Amygdala (tissue), 56 donors: Measurements from ENCODE around the gene EP400.

Experiments used
- DNase-seq, 56 donors: peaks; one replicate each; lab custom pipeline; 2025; lab: John Stamatoyannopoulos, UW

EP400 gene

DNA sequence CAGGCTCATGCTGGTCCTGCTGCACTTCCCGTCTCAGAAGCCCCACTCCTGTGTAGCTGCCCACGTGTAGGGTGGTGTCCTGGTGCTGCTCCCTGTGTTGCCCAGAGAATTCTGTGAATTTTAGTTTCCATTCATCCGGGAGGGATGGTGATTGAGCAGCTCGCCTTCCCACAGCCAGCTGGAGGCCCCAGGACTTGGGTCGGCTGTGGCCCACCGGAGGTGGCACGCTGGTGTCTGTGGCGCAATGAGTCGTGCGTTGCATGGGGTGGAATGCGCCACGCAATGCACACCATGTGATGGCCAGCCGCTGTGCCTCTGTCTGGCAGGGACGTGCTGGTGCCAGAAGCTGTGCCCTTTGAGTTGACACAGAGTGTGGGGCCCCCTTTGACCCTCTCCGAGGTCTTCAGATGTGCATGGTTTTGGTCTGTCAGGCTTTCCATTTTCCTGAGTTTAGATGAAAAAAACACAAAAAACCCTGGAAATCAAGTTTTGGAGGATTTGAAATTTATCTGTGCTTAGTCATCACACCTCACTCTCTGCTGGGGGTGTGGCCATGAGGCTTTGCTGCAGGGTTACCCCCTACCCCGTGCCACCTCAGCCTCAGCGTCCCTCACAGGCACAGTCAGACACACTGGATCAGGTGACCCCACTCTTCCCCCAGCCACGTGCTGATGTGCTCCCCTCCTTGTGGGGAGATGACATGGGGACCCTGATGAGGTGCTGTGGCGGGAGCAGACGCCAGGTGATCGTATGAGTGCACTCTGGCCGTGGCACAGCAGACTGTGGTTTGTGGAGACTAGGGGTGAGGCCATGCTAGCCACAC is 64.6 kb downstream of the EP400 start:
- no peak for DNase-seq

DNA sequence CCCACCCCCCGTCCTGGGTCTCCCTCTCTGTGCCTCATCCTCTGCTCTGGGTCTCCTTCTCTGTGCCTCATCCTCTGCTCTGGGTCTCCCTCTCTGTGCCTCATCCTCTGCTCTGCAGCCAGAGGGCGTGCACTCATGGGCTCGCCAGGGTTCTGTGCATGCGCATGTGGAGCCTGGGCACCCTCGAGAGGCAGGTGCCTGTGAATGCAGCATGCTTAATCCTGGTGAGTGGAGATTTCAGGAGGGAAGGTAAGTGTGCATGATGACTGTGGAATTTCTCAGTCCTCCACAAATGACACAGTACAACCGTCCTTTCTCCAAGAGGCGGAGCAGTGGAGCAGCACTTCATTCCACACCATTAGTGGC is 65.2 kb downstream of the EP400 start:
- no peak for DNase-seq

DNA sequence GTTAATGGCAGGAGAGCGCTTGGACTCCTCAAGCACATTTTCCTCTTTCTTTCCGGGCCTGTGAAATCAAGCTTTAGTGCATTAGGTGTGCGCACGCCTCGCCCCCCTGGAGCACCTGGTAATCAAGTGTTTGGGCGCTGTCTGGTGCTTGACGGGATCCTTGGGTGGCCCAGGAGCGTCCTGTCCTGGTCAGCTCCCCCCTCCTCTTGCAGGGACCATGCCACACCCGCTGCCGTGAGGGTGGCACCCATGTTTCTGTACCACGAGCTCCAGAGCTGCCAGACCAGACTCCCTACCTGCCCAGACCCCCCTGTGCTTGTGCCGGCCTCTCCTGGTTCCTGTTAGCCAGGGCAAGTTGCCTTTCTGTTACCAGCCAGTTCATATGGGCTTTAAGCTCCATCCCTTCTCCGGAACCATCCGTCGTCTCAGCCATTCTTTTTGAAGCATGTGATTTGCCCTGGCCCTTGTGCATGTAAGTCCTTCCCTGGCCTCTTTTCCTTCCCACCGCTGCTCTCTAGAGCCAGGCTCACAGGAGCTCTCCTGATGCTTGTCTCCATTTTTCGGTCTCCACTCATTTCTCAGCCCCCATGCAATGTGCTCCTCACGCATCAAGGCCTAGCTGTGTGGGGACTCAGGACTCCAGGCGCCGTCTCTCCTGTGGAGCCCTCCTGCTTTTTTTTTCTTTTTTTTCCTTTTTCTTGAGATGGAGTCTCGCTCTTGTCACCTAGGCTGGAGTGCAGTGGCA is 66.1 kb downstream of the EP400 start:
- DNase-seq = no peak

GRCh38 chr12:132018193-132018916 is 68.6 kb downstream of the EP400 start:
- peak in 1 of 56 donors; percentile 7 for DNase-seq

- no peak for DNase-seq
Observed at GRCh38 chr12:132019891-132020290, 70.1 kb downstream of the EP400 start.

- DNase-seq = no peak
Observed at GRCh38 chr12:132020292-132020691, 70.5 kb downstream of the EP400 start.

DNA sequence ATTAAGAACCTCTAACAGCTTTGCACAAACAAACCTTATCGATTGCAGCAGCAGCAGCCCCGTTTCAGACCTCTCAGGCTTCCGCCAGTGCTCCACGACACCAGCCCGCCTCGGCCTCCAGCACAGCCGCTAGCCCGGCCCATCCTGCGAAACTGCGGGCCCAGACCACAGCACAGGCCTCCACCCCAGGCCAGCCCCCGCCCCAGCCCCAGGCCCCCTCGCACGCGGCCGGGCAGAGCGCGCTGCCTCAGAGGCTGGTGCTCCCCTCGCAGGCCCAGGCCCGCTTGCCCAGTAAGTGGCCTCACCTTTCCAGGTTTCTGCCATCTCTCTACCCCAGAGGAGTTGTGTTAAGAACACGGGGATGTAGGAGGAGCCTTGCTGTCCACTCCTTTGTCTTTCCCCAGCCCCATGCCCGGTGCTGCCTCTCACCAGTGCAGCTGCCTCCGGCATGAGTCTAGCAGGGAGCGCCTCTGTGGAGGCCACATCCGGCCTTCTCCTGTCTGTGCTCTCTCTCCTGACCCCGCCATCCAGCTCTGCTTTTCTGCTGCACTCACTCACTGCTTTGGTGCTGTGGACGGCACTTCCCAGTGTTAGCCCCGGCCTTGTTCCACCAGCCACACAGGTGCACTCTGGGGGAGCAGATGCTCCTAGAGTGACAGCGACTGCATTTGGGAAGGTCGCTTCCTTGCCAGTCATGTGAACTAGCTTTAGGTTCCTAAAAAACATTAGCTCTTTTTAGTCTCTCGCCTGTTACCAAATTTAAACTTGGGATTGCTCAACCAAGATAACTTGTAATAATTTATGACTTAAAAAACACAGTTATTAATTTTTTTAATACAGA is 71.5 kb downstream of the EP400 start:
- DNase-seq = no peak

DNA sequence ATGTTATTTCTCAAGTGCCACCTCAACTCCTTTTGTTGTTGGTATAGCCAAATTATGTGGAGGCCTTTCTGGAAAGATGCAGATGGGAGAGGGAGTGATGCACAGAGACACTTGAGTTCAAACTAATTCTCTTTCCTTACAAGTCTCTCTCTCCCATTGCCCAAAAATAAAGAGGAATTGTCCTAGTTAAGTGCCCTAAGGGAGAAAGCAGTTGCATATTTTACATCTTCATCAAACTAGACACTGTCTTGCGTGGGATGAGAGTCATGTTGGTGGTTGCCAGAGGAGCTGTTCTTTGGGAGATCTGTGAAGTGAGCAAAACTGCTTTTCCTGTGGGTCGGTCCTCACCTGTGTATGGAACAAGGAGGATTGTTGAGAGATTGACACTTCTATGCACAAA is 72.2 kb downstream of the EP400 start:
- no peak for DNase-seq

DNA sequence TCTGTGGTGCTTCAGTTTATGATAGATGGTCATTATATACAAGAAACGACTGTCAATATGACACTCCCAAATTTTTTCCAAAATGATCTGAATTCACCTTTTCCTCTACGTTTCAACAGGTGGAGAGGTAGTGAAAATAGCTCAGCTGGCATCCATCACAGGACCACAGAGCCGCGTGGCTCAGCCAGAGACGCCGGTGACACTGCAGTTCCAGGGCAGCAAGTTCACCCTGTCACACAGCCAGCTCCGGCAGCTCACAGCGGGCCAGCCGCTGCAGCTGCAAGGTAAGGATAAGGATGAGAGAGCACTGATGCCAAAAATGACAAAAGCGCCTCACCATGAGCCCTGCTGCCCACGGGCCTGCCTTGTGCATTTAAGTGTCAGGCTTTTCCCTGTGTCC is 73.9 kb downstream of the EP400 start:
- no peak for DNase-seq

DNA sequence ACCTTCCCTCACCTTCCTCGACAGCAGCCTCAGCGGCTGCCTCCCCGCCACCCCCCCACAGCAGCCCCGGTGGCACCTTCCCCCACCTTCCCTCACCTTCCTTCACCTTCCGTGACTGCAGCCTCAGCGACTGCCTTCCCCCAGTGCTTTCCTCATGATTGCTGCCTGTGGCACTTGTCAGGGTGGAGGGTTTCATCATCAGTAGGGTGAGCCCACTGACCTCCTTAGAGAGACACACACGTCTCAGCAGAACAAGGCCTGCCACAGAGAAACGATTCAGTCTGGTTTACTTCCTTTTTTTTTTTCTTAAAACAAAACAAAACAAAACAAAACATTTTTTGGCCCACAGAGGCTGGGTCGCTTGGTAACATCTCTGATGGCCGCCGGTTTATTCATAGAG is 75.0 kb downstream of the EP400 start:
- DNase-seq = no peak

- DNase-seq = no peak
Observed at GRCh38 chr12:132025526-132025925, 75.8 kb downstream of the EP400 start.

- DNase-seq = no peak
Observed at GRCh38 chr12:132026061-132026795, 76.5 kb downstream of the EP400 start.

GRCh38 chr12:132026796-132027500 is 77.2 kb downstream of the EP400 start:
- no peak for DNase-seq

GRCh38 chr12:132027636-132028035 is 77.9 kb downstream of the EP400 start:
- no peak for DNase-seq

DNA sequence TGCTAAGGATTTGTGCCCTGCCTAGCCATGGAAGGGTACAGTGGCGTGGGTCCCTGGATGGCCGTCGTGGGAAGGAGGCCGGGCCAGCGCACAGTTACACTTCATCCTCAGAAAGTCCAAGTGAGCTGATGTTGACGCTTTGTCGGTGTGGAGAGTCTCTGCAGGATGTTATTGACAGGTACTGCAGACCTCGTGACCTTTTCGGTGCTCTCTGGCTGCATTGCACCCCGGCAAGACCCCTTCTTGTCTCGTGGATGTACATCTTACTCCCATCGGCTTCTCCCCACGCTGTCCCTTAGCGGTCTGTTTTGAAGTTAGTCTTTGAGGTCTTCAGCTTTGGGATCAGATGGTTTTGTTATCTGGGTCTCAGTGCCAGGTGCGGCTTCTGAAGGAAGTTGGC is 78.4 kb downstream of the EP400 start:
- DNase-seq = no peak

GRCh38 chr12:132029503-132030300 is 80.0 kb downstream of the EP400 start:
- DNase-seq = no peak

DNA sequence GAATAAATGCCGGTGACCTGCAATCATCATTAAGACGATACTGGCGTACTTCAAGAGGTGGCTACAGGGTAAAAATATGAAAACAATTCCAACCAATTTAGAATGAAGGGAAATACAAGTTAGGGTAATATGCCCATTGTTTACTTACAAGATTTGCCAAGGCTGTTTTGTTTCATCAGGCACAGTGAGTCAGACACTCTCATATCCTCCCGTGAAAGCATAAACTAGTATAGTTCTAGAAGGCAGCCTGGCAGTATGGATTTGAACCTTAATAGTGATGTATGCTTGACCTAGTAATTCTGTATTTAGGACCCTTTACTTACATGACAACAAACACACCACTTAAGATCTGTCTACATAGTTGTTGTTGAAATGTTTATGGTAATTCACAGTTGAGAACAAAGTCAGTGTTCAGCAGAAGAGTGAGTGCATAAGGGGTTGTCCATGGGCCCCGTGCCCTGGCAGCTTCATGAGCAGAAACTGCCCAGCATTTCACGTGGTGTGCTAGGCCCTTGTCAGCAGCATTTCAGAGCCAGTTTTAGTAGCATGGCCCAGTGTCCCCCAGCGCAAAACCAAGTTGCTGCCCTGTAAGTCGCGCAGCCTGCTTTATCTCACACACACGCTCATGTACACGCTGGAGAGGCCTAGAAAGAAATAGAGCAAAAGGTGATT is 80.8 kb downstream of the EP400 start:
- peak in 52 of 56 donors; percentile 11 to 88 (median 58) for DNase-seq

GRCh38 chr12:132033627-132034026 is 83.9 kb downstream of the EP400 start:
- no peak for DNase-seq
